Right ventricle myocardium superior (tissue), 1 donor: ENCODE data around the gene RFTN1. TPM values are rescaled to one million over a fixed set of nuclear protein-coding genes. Genes with fewer than 3 reads are reported as not detected.
"Not testable (repeated sequence)": the region's sequence is repeated elsewhere in the genome, so short reads cannot be mapped to it uniquely, and the experiment has no call there.

ENCODE experiments used
- ATAC-seq: fragments of 200-7000 bp; cut with Tn5 transposase; one replicate; pipeline ENCODE4 v1.9.1; 2020; ENCODE audit warnings: mild to moderate bottlenecking; ENCODE audit not compliant: poor library complexity
- DNase-seq: peaks from one replicate; pipeline ENCODE4 v3.0.0-alpha.2; 2020
- intact Hi-C: fragments of 100-400 bp; cut with DNase I; formaldehyde crosslinking; loops from one replicate; pipeline ENCODE4 v1.11.2; 2022
- total RNA-seq: library from RNA; stranded (reverse); fragmentation: NEBNext Ultra II Directional; extraction: Animal tissue kit (Norgen Biotek cat#: 25700); gene quantifications from one replicate; pipeline ENCODE4 v1.2.1, GENCODE V29; 2021
- donor health status: DM: no; HTN: yes; CAD: no; lungs with severe emphysema.

RFTN1 gene
- total RNA-seq, 1 donor from 2014 or later = 25.8 TPM

DNA sequence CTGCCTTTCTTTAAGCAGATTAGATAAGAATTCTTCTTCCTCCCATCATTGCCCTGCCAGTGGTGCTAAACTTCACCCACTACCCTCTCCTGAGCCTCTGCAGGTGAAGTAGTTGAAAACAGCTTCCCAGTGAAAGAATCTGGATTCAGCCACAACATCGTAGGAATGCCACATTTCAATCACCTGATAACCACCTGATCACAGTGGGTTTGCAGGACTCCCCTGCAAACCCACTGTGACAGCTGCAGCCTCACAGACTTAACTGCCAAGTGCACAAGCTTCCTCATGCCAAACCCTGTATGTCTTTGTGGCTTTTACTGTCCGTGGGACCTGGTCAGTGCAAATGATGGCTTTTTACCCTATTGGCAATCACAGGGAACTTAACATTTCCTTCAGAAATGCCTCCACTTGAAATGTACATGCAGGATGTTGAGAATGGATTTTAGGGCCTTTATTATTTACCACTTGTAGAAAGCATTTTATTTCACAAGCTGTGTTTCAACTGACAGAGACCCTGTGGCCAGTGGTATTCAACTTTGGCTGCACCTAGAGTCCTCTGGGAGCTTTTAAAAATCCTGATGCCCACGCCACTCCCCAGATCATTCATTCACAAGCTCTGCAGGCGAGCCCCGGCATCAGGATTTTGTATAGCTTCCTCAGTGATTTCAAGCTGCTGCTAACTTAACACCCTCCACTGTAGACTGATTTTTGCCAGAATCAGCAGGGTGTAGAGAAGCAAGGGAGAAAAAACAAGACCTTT, 199.4 kb downstream of the RFTN1 start:
- intact Hi-C loops = no loop called here
- no peak for ATAC-seq
- DNase-seq = no peak

DNA sequence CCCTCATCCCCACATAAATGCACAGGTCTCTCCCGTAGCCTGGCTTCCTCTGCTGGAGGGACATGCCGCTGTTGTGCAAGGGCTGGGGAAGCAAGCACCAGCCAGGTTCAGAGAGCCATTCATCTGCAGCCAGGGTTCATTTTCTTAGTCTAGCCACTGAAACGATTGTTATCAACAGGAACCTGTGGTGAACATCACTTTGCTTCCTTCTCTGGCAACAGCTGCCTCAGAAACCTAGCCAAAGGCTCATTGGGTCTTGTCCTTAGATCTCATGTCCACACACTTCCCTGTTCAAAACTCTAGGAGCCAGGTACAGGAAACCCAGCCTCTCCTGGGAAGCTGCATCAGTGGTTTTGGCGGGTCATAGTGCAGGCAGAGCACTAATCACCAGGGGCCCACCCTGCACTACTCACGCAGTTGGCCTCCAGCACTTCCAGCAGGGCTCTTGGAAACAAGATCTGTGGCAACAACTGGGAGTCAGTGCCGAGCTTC, 201.5 kb downstream of the RFTN1 start:
- DNase-seq = peak; percentile 50
- intact Hi-C loops = no loop called here
- ATAC-seq = peak; percentile 54

DNA sequence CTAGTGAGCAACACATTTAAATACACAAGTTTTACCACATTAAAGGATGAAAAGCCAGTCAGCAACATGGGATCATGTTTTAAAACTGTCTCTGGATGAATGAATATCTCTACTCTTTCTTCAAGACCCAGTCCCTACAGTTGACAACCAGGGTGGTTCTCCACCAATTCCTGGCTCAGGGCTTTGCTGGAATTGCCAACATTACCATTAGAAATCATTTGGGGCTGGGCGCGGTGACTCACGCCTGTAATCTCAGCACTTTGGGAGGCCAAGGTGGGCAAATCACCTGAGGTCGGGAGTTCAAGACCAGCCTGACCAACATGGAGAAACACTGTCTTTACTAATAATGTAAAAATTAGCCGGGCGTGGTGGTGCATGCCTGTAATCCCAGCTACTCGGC, 203.0 kb downstream of the RFTN1 start:
- DNase-seq, intact Hi-C loops, ATAC-seq: not testable (repeated sequence)

DNA sequence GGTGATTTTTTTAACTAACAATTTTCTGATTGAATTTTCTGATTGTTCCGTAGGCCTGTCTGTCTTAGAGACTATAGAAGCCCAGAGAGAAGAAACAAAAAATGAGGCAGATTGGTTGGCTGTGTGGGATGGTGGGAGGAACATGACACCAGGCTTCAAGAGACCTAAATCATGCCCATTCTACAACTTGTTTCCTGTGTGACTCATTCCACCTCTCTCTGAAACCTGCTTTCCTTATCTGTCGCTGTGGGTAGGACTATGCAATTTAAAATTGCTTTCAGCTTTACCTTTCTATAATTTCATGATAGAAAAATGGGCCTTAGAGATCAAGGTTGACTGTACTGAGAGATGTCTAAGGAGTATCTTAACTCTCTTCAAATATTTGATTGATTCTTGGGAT, 203.9 kb downstream of the RFTN1 start:
- intact Hi-C loops = no loop called here
- no peak for ATAC-seq
- DNase-seq = no peak

DNA sequence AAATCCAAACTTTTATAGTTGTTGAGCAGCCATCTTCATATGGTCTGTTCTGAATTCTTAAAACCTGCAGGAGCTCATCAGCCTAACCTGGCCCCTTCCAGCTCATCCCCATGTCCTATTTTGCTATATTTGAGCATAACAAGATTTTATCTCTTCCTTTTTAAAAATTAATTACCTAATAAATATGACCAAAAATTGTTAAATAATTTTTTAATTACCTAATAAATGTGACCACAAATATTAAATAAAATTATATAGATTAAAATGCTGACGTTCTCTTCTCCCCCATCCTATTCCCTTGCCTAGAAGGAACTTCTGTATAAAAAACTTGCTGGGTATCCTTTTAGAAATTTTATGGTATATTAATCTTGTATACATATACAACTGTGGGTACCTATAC, 204.8 kb downstream of the RFTN1 start:
- no peak for DNase-seq
- ATAC-seq = no peak

DNA sequence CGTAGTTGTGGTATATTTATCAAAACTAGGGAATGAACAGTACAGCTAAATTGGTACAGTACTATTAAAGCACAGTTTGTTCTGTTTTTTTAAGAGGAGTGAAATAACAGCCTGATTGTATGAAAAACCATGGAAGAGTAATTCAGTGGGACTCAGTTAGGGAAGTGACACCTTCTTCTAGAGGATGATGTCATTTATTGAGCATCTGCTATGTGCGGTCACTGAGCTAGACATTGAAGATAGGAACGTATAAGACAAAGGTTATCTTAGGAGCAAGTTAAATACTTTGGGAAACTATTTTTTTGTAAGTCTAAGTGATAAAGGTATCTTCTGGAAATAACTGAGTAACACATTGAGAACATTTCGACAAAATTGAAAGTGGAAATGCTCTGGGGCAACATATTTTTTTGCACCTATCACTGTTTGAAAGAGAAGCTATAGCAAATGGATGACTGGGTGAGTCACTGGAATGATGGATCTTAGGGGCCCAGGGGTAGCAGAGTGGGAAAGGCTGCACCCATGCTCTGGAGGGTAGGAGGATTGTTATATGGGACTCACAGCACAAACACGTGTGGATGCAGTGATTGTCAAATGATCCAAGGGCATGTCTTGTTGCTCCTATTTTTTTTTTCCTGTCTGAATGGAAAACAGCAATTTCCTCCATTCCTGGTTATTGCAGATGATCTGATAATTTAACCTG, 205.5 kb downstream of the RFTN1 start:
- intact Hi-C loops = no loop called here
- no peak for DNase-seq
- ATAC-seq = no peak

More for the DNA sequence above, 204.8 kb downstream of the RFTN1 start:
- intact Hi-C loops = no loop called here

DNA sequence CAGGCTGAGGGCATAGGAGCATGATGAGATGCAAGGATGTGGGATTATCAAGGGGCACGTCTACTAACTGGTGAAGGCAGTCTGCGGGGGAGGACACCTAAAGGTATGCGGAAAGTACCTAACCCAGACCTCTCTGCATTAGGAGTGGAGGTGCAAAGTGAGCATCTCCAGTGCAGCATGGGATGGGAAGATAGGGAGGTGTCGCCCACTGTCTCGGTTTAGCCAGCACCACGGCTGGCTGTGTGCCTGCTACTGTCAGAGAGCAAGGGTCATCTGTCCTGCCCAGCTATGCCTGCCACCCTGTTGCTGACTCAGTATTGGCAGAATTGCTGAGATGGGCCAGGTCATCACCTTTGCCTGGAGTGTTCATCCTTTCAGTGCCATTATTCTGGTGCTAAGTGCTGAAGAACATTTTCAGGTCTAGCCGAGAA, 208.4 kb downstream of the RFTN1 start:
- DNase-seq (no peak), ATAC-seq (no peak)
- intact Hi-C loops = no loop called here

DNA sequence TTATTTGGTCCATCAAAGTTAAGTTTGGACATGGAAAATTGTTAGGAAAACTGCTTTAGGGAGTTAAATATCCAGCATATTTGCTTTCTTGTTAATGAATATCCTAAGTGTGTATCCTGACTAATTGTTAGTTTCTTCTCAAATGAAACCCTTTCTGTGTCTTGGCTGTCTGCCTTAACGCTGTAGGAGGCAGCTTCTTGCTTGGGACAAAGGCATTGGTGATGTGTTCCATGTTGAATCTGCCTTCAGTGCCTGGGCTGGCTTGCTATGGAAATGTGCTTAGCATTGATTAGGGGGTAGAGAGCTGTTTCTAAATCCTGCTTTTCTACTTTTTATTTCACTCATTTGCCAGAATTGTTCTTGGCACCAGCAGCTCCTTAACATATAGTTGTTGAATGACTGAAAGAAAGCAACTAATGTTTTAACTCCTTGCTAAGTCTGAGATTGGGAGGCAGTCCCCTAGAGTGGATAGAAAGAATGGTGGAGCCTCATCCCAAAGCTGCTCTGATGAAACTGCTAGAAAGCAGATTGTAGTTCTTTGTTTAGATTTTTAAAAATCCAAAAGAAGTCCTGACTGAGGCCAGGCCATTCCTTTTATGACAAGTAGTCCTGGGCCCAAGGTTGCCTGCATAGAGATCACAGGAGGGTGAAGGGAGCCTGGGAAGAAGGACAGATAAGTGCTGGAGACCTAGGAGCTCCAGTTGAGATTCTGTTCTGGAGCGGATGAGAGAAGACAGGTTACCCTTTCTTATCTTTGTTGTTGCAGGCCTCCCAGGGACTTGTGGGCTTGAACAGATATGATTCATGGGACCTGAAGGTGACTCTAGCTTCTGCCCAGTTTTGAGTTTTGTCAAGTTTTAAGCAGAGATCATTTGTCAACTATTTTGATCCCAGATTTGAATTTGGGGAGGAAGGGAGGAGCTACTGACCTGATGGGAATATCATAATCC, 209.2 kb downstream of the RFTN1 start:
- no peak for ATAC-seq
- intact Hi-C loops = no loop called here

DNA sequence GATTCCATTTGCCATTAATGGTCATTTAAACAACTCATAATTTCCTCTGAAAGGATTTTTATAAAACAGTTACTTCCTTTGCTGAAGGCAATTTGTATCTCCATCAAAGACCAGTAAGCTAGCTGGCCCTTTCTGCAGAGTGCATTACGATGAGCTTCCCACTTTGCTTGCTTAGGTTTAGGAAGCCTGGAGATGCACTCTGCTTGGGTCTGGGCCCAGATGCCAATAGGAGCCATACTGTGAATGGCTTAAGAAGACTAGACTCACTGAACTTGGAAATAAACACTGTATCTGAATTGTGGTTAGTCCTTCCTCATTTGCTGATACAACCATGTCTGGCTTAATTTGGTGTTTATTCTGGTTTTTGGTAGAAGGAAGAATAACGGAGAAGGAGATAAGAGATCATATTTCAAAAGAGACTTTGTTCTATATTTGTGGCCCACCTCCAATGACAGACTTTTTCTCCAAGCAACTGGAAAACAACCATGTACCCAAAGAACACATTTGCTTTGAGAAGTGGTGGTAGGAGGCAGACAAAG, 210.4 kb downstream of the RFTN1 start:
- intact Hi-C loops = no loop called here
- DNase-seq (no peak), ATAC-seq (no peak)

More for the DNA sequence above, 209.2 kb downstream of the RFTN1 start:
- DNase-seq = no peak

DNA sequence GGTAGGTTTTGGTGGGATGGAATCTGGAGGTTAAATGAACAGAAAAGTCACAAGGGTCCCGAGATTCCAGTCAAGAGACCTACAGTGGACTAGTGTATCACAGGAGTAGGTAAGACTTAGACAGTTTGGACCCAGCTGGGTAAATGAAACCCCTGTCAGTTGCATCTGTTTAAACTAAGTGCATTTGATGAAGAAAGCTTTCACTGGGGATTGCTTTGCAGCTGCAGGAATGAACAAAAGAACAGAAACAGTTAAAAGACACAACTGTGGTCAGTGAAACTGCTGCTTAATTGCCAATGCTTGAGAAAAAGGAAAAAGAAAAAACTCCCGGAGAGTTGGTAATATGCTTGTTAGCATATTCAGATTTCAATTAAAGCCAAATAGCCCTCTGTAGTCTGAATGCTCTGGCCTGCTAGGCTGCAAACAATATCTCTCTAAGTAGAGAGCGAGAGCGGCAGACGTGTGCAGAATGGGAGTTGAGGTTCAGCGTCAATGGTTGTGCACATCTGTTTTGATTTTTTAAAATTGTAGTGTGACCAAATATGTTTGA, 211.3 kb downstream of the RFTN1 start:
- ATAC-seq = no peak
- no peak for DNase-seq
- intact Hi-C loops = no loop called here

DNA sequence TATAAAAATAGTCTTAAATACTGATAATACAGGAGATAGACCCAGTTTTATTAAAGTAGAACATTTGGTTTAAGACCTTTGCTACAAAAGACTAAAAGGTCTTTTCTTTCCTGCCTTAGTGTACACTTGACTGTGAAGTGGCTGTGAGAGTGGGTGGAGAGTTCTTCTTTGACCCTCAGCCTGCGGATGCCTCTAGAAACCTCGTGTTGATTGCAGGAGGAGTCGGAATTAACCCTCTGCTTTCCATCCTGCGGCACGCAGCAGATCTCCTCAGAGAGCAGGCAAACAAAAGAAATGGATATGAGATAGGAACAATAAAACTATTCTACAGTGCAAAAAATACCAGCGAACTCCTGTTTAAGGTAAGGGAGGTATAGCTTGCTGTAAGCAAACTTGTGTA, 212.0 kb downstream of the RFTN1 start:
- intact Hi-C loops = no loop called here
- DNase-seq (no peak), ATAC-seq (no peak)

DNA sequence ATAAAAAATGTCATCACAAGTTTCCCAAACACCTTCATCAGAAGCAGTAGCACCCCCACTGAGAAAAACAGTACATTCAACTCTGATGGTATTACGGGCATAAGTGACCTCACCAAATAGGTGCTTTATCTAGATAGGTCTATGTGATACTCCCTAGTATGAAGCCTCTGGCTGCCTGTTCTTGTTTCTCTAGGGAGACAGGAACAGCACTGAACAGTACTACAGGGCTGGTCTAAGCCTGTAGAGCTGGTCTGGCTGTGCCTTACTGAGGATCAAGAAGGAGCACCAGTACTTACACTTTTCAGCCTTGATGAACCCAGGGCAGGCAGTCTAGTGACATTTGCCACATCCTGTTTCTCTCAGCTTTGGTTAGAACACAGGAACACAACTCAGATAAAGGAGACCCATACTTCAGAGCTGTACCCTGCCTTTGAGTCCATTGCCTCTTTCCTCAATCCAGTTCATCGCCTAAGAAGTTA, 212.6 kb downstream of the RFTN1 start:
- intact Hi-C loops = no loop called here
- ATAC-seq (no peak), DNase-seq (no peak)

DNA sequence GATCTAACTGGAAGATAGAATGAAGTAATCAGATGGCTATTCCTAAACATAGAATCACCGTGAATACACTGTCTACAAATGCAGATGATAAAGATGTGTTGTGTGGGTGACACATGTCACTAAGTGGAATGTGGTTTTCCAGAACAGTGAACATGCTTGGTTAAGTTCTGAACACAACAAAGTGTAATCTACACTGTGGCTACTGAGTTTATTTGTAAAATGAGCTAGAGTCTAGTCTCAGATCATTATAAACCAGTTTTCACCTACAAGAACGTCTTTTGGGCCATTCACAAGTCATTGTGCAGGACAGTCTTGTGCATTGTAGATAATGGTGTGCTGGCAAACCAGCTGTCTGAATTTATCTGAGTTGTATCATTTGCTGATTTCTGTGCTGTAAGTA, 213.2 kb downstream of the RFTN1 start:
- no peak for ATAC-seq
- intact Hi-C loops = no loop called here

DNA sequence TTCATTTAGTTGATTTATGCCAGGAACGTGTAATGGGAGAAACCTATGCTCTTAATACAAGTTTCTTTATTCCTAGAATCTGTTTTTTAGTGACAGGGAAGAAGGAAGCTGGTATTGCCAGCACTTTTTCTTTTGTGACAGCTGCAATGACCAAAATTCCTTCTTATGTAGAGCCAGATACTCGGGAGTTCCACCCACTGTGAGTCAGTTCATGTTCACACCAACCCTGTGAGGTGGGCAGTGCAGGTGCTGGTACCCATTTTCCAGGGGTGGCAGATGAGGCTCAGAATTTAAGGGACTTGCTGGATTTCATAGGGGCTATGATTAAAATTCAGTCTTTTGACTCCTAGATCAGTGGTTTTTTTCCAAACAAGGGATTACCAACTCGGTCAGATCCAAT, 213.8 kb downstream of the RFTN1 start:
- ATAC-seq = no peak
- intact Hi-C loops = loop anchor here (10.0 kb wide), 1 partner anchor 215 kb away; the partner anchor contains the start of gene RFTN1

More for the DNA sequence above, 213.2 kb downstream of the RFTN1 start:
- DNase-seq = no peak

DNA sequence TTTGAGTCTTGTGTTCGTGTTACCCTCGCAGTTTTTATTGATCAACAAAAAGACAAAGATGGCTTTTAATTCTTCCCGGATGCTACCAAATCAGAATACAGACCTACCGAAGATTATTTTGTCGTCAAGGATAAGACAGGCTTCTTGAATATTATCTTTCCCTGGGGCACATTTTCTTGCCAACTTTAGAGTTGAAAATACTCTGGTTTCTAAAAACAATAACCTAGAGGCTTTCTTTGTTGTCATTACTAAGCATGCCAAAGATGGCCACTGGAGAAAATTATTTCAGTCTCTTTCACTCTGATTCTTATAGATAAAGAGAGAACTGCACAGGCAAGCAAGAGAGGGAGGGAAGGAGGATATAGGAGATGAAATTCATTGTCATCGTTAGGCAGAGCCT, 214.6 kb downstream of the RFTN1 start:
- no peak for DNase-seq
- ATAC-seq = no peak
- intact Hi-C loops = loop anchor here (10.0 kb wide), 1 partner anchor 216 kb away; the partner anchor contains the start of gene RFTN1

More for the DNA sequence above, 213.8 kb downstream of the RFTN1 start:
- no peak for DNase-seq

DNA sequence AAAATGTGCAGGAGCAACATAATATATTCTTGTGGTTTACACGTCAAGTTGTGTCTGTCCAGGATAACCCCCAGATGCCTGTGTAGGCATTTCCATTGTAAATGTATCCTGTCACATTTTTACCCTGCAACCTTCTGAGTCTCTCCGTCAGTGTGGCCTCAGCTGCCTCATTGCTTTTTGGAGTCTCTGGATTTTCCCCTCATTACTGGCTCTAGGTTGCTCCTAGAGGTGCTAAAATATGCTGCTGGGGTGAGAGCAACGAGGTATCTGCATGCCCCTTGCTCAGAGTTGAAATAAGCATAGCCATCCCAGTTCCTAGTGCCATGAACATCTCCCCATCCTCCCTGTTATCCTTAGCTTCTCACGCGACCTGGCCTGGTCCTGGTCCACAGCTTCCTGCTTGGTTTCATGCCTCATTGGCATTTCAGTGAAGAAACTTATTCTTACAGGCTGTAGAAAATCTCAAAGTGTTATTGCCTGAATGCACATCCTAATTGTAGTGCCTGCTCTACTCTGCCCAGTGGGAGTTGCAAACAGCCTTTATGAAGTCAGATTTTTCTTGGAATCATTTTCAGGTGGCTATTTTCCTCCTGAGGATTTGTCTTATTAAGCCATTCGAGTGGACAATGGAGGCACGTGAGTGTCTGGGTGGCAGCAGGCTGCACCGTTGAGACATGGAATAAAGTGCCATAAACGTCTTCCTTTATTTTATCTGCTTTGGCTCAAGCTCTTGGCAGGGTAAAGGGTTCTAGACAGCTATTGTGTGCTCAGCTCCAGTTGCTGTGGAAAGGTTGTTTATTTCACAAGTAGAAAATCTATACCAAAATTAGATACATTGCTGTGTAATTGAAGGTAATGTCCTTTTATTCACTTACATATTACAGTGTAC, 215.3 kb downstream of the RFTN1 start:
- ATAC-seq (peak; percentile 61), DNase-seq (no peak)
- intact Hi-C loops = loop anchor here (10.0 kb wide), 1 partner anchor 217 kb away; the partner anchor contains the start of gene RFTN1

DNA sequence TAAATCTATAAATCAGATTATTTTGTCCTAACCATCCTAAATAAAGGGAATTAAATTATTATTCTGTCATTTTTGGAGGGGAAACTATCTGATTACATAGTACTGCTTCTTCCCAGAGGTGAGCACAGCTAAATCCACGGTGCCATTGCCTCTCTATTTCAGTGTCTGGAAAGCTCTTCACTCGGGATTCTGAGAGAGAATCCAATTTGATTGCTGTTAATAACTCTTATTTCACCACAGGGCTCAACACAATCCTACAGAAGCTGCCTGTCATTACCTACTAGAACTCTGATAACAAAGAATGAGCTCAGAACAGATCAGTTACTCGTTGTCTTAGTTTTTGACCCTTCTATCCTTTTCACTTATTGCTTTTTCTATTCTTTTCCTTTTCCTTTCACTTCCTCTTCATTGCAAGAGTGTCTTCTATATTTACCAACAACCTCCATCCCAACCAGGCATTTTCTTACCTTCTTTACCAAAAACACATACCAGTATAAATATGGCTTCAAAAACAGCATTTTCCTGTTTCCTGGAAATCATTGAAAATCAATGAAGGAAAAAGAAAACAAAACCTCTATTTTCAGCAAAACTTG, 218.1 kb downstream of the RFTN1 start:
- DNase-seq (no peak), ATAC-seq (peak; percentile 62)
- intact Hi-C loops = loop anchor here (10.0 kb wide), 1 partner anchor 219 kb away; the partner anchor contains the start of gene RFTN1
